ENCODE data around the gene DDX49. TPM values are rescaled to one million over a fixed set of nuclear protein-coding genes. Genes with fewer than 3 reads are reported as not detected.

The DDX49 gene
- total RNA-seq, 1 experiment from 2014 or later, result 47.2 TPM

- no peak for DNase-seq (ENCODE audit: low read depth, low spot score)
- in situ Hi-C loops (cut with HindIII; ENCODE audit: low pct_unique_long_range_greater_than_20kb, low sequenced_read_pairs), result no loop called here
Observed at GRCh38 chr19:18929311-18929710, 9.8 kb downstream of the DDX49 start.

DNA sequence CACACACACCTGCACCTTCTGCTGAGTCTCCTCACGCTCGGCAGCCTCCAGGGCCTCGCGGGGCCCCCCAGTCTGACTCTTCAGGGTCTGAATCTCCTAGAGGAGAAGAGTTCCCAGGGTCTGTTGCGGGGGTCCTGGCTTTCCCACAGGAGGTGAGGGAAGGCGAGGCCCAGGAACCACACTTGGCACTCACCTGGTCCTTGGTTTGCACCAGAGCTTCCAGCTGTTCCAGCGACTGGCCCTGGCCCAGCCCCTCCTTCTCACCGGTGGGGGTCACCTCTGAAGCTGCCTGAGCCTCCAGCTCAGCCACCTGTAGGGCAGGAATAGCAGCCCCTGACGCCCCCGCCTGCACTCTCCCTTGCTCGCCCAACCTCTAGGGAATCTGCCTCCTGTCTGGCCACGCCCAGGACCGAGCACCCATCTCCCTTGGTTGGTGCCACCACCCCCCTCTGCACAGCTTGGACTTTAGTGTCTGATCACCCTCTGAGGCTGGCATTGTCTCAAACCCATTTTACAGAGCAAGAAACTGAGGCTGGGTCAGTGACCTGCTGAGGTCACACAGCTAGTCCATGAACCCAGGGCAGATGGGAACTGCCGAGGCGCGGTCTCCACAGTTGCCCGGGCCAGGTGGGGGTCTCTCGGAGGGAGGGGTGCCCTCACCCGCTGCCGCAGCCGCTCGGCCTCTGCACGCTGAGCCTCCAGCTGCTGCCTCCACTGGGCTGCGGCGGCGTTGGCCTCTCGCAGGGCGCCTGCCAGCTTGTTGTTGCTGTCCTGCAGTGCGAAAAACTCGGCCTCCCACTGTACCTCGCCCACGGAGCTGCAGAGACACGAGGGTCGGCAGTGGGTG, 12.0 kb downstream of the DDX49 start:
- no peak for DNase-seq (ENCODE audit: low read depth, low spot score)
- in situ Hi-C loops (cut with HindIII; ENCODE audit: low pct_unique_long_range_greater_than_20kb, low sequenced_read_pairs), result no loop called here

DNA sequence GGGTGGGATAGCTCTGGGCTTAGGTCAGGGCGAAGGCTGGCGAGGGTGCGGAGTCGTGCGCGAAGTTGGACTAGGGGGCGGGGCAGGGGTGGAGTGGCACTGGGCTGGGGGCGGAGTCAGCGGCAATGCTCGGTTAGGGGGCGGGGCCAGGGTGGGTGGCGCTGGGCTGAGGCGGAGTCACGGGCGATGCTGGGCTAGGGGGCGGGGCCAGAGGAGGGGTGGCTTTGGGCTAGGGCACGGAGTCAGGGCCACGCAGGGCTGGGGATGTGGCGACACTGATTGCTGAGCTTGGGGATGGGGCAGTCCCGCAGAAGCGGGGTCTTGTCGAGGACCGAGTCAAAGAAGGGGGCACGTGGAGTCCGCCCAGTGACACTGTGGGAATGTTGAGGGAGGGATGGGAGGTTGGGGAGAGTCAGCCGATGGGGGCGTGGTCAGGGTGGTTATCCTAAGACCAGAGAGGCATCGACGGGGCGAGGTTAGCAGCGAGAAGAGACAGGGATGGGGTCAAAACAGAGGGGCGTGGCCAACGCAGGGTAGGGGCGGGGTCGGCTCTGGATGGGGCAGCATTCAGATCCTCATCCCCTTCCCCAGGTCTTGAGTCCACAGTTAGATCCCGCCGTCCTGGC, 12.8 kb downstream of the DDX49 start:
- peak; percentile 63 for DNase-seq (ENCODE audit: low read depth, low spot score)
- in situ Hi-C loops (cut with HindIII; ENCODE audit: low pct_unique_long_range_greater_than_20kb, low sequenced_read_pairs), result no loop called here

- DNase-seq (ENCODE audit: low read depth, low spot score), result no peak
- in situ Hi-C loops (cut with HindIII; ENCODE audit: low pct_unique_long_range_greater_than_20kb, low sequenced_read_pairs), result no loop called here
Observed at GRCh38 chr19:18933297-18933696, 13.8 kb downstream of the DDX49 start.

- in situ Hi-C loops (cut with HindIII; ENCODE audit: low pct_unique_long_range_greater_than_20kb, low sequenced_read_pairs), result no loop called here
- no peak for DNase-seq (ENCODE audit: low read depth, low spot score)
Observed at GRCh38 chr19:18939163-18939562, 19.6 kb downstream of the DDX49 start.

DNA sequence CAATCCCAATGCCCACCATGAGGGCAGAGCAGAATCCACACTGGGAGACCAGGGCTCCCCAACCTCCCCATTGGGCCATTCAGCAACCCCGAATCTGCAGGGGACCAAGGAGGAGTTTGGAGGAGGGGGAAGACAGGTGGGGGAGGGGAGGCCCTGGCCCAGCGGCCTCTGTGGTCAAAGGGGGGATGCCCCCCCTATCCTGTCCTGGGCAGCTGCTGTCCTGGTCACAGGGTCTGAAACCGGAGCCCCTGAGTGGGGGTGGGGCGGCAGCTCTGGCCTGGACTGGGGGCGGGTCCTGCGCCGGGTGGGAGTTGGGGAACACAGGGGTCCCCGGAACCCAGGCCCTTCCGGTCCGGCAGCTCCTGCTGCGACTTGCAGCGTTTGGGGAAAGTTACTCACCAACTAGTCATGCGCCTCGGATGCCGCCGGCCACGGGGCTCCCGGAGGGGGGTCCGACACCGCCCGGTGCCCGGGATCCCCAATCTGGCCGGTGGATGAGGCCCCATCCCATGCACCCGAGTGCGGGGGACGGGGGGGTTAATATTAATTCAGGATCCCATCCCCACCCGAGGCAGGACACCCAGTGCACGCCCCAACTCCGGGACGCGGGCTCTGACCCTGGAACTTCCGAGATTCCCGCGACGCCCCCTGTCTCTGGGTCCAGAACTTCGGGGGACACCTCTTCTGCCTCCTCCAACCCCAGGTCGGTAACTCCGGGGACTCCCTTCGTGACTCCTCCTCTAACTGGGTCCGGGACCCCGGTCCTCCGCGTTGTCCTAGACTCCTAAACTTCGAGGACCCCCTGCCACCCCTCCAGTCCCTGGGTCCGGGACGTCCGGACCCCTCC, 20.6 kb downstream of the DDX49 start:
- peak; percentile 43 for DNase-seq (ENCODE audit: low read depth, low spot score)
- in situ Hi-C loops (cut with HindIII; ENCODE audit: low pct_unique_long_range_greater_than_20kb, low sequenced_read_pairs), result no loop called here

DNA sequence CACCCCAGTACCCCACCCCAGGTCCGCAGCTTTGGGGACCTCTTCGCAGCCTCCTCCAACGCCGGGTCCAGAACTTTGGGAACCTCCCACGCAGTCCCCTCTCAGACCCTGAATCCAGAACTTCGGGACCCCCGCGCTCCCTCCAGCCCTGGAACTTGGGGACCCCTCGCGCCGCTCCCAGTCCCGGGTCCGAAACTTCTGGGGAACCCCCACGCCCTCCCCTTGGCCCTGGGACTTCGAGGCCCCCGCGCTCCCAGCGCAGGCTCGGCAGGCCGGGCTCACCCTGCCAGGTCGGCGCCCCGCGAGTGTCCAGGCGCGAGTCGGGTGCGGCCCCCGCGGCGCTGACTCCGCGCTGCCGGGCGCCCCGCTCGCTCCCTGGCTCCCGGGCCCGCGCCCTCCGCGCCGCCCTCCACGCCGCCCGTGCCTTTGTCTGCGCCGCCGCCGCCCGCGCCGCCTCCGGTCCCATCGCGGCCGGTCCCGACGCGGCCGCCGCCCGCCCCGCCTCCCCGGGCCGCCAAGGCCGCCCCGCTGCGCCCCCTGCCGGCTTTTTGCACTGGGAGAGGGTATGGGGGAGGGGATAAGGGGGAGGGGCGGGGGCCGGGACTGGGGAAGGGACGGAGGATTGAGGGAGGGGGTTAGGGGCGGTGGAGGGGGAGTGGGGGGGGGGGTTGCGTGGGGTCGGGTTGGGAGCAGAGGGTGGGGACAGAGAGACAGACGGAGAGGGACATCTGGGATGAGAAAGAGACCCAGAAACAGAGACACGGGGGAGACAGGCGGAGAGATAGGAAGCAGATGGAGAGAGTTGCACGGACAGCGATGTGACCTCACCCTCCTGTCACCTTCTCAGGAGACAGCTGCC, 21.5 kb downstream of the DDX49 start, which contains the start of gene HOMER3:
HOMER3 (minus strand) TSS at position 449 of the 859 bp plus-strand sequence. CDS start 2,235 bp downstream, outside the sequence.
- peak; percentile 56 for DNase-seq (ENCODE audit: low read depth, low spot score)

DNA sequence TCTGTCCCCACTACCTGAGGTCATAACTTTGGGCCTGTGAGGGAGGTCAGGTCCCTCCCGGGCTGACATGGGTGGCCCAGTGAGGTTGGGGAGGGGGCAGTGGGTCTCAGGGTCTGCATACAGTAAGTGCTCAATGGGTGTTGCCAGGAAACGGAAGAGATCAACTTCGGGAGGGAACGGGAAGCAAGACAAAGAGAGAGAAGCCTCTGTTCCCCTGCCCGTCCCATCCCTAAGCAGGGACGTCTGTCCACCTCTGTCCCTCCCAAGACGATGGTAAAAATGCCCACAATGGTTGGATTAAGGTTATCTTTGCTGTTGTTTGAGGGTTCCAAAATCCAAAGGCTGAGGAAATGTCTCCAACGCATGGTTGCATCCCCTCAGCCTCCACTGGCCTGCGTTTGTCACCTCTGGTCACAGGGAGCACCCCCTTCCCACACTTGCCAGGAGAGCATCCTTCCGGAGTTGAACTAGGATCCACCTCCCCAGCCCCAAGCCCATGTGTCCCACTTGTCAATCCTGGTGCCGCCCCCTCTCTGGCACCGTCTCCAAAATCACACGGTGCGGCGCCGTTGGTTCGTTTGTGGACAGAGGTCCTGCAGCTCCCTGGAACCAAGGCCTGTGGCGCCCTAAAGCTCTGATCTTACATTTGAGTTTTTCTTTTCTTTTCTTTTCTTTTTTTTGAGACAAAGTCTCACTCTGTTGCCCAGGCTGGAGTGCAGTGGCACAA, 22.3 kb downstream of the DDX49 start:
- in situ Hi-C loops (cut with HindIII; ENCODE audit: low pct_unique_long_range_greater_than_20kb, low sequenced_read_pairs), result no loop called here
- no peak for DNase-seq (ENCODE audit: low read depth, low spot score)

More for the DNA sequence above, 21.5 kb downstream of the DDX49 start, which contains the start of gene HOMER3:
- in situ Hi-C loops (cut with HindIII; ENCODE audit: low pct_unique_long_range_greater_than_20kb, low sequenced_read_pairs), result no loop called here

DNA sequence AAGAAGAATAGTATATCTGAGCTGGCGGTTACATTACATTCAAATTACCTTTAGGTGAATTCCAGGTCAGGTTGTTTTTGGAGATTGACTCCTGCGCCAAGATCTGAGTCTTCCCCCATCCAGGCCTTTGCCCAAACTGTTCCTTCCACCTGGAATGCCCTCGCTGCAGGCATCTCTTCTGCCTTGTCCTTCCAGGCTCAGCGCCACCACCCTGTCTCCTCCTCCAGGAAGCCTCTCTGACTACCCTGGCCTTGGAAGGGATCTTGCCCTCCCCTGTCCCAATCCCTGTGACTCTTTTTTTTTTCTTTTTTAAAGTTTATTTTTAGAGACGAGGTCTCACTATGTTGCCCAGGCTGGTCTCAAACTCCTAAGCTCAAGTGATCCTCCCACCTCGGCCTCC, 23.2 kb downstream of the DDX49 start:
- DNase-seq (ENCODE audit: low read depth, low spot score), result no peak
- in situ Hi-C loops (cut with HindIII; ENCODE audit: low pct_unique_long_range_greater_than_20kb, low sequenced_read_pairs), result no loop called here

GRCh38 chr19:18943465-18943864, 23.9 kb downstream of the DDX49 start:
- no peak for DNase-seq (ENCODE audit: low read depth, low spot score)
- in situ Hi-C loops (cut with HindIII; ENCODE audit: low pct_unique_long_range_greater_than_20kb, low sequenced_read_pairs), result no loop called here

DNA sequence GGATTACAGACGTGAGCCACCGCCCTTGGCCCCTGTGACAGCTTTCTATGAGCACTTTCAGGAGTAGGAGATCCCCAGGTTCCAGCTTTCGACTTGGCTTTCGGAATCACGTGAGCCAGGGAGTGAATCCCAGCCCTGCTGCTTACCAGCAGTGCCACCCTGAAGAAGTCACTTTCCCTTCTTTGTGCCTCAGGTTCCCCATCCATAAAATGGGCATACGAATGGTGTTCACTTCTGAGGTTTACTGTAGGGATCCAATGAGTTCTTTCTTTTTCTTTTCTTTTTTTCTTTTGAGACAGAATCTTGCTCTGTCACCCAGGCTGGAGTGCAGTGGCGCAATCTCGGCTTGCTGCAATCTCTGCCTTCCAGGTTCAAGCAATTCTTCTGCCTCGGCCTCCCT, 25.8 kb downstream of the DDX49 start:
- DNase-seq (ENCODE audit: low read depth, low spot score), result no peak
- in situ Hi-C loops (cut with HindIII; ENCODE audit: low pct_unique_long_range_greater_than_20kb, low sequenced_read_pairs), result no loop called here

- DNase-seq (ENCODE audit: low read depth, low spot score), result no peak
- in situ Hi-C loops (cut with HindIII; ENCODE audit: low pct_unique_long_range_greater_than_20kb, low sequenced_read_pairs), result no loop called here
Observed at GRCh38 chr19:18946335-18946734, 26.8 kb downstream of the DDX49 start.

- no peak for DNase-seq (ENCODE audit: low read depth, low spot score)
- in situ Hi-C loops (cut with HindIII; ENCODE audit: low pct_unique_long_range_greater_than_20kb, low sequenced_read_pairs), result no loop called here
Observed at GRCh38 chr19:18946918-18947317, 27.4 kb downstream of the DDX49 start.

- DNase-seq (ENCODE audit: low read depth, low spot score), result no peak
- in situ Hi-C loops (cut with HindIII; ENCODE audit: low pct_unique_long_range_greater_than_20kb, low sequenced_read_pairs), result no loop called here
Observed at GRCh38 chr19:18948075-18948975, 28.8 kb downstream of the DDX49 start.

- no peak for DNase-seq (ENCODE audit: low read depth, low spot score)
- in situ Hi-C loops (cut with HindIII; ENCODE audit: low pct_unique_long_range_greater_than_20kb, low sequenced_read_pairs), result no loop called here
Observed at GRCh38 chr19:18948976-18949356, 29.5 kb downstream of the DDX49 start.

- in situ Hi-C loops (cut with HindIII; ENCODE audit: low pct_unique_long_range_greater_than_20kb, low sequenced_read_pairs), result no loop called here
- no peak for DNase-seq (ENCODE audit: low read depth, low spot score)
Observed at GRCh38 chr19:18949858-18950257, 30.3 kb downstream of the DDX49 start.

All from SK-MEL-5 (cell line).